Fibroblast of lung (primary cell): ENCODE results near the gene UBB. TPM values are rescaled to one million over a fixed set of nuclear protein-coding genes. Genes with fewer than 3 reads are reported as not detected.

Experiments
- DNase-seq, 2 donors: peaks; one replicate each; pipeline versions ENCODE4 v3.0.0 to v3.0.0-alpha.2; 2010; ENCODE audit warnings: low read depth in 2 of 2
- H2AFZ ChIP-seq: 2 replicates; pipeline ENCODE4 v1.5.1; 2012; ENCODE audit warnings: low read length, control low read depth, inconsistent platforms
- H3K27ac ChIP-seq: 2 replicates; pipeline ENCODE4 v1.5.1; 2011; ENCODE audit warnings: low read length, control low read depth; ENCODE audit not compliant: insufficient read depth
- H3K27me3 ChIP-seq: 2 replicates; pipeline ENCODE4 v1.5.1; 2011; ENCODE audit warnings: mild to moderate bottlenecking, low read length; ENCODE audit not compliant: control insufficient read depth, insufficient read depth
- H3K36me3 ChIP-seq: 2 replicates; pipeline ENCODE4 v1.5.1; 2011; ENCODE audit warnings: low read length; ENCODE audit not compliant: control insufficient read depth, insufficient read depth
- H3K4me1 ChIP-seq: 2 replicates; pipeline ENCODE4 v1.5.1; 2011; ENCODE audit warnings: low read length; ENCODE audit not compliant: control insufficient read depth, insufficient read depth; ENCODE audit errors: extremely low read depth
- H3K4me2 ChIP-seq: 2 replicates; pipeline ENCODE4 v1.5.1; 2011; ENCODE audit warnings: low read length, control low read depth; ENCODE audit not compliant: insufficient read depth; ENCODE audit errors: extremely low read depth
- H3K4me3 ChIP-seq, 4 experiments: fragments of 200-600 bp in 1 of 4; sonication (generic) in 1 of 4; replicated peaks in 1 of 4; 2 replicates each; pipeline ENCODE4 v1.5.1; 2011 to 2016; ENCODE audit warnings: low read length in 4 of 4, low read depth in 3 of 4, mild to moderate bottlenecking in 3 of 4, control low read depth in 2 of 4, inconsistent platforms in 1 of 4, mixed read lengths in 1 of 4; ENCODE audit not compliant: insufficient read depth in 1 of 4; ENCODE audit errors: control extremely low read depth in 1 of 4
- H3K79me2 ChIP-seq: 2 replicates; pipeline ENCODE4 v1.5.1; 2012; ENCODE audit warnings: mild to moderate bottlenecking, low read length, inconsistent platforms; ENCODE audit not compliant: control insufficient read depth, insufficient read depth
- H3K9ac ChIP-seq: 2 replicates; pipeline ENCODE4 v1.5.1; 2011; ENCODE audit warnings: mild to moderate bottlenecking, low read length, control low read depth; ENCODE audit not compliant: insufficient read depth
- H3K9me3 ChIP-seq: 2 replicates; pipeline ENCODE4 v1.5.1; 2012; ENCODE audit warnings: low read depth, low read length; ENCODE audit not compliant: control insufficient read depth, insufficient read depth
- H4K20me1 ChIP-seq: 2 replicates; pipeline ENCODE4 v1.5.1; 2011; ENCODE audit warnings: low read length; ENCODE audit not compliant: control insufficient read depth, insufficient read depth; ENCODE audit errors: extremely low read depth
- EZH2 ChIP-seq: IDR thresholded peaks from 2 replicates; pipeline ENCODE4 v1.5.1; 2012; ENCODE audit warnings: low read length, control low read depth, mild to moderate bottlenecking; ENCODE audit errors: missing control alignments
- polyA plus RNA-seq, 2 donors: library from polyadenylated mRNA; depleted of rRNA in 1 of 2; stranded (reverse) in 1 of 2; unstranded in 1 of 2; fragments of >200 nt; gene quantifications; 2 replicates each; pipeline ENCODE4 v1.2.1, GENCODE V29; 2011 to 2012; ENCODE audit warnings: missing spikeins in 1 of 2
- total RNA-seq: library from RNA; depleted of rRNA; stranded (reverse); fragments of >200 nt; gene quantifications from 2 replicates; pipeline ENCODE4 v1.2.1, GENCODE V29; 2014
- TF ChIP-seq, protein P1 (sequence below), 2 donors: IDR thresholded peaks in 1 of 2; conservative IDR thresholded peaks in 1 of 2; 1 replicate in 1 of 2; 2 replicates in 1 of 2; pipeline ENCODE4 v1.5.1; 2011 to 2012; ENCODE audit warnings: low read length in 2 of 2, control low read depth in 1 of 2, inconsistent platforms in 1 of 2, low read depth in 1 of 2, mild to moderate bottlenecking in 1 of 2

UBB gene
- total and polyA plus RNA-seq, 2 donors (not counting 1 experiment from before 2014, with no cell fraction given), result 1,190 to 3,188 TPM

- H3K79me2 ChIP-seq, result peaks cover 30% of the 10 kb centered on the region
- peaks cover 35% of the 10 kb centered on the region for H3K4me1 ChIP-seq
- TF ChIP-seq, protein P1, sequence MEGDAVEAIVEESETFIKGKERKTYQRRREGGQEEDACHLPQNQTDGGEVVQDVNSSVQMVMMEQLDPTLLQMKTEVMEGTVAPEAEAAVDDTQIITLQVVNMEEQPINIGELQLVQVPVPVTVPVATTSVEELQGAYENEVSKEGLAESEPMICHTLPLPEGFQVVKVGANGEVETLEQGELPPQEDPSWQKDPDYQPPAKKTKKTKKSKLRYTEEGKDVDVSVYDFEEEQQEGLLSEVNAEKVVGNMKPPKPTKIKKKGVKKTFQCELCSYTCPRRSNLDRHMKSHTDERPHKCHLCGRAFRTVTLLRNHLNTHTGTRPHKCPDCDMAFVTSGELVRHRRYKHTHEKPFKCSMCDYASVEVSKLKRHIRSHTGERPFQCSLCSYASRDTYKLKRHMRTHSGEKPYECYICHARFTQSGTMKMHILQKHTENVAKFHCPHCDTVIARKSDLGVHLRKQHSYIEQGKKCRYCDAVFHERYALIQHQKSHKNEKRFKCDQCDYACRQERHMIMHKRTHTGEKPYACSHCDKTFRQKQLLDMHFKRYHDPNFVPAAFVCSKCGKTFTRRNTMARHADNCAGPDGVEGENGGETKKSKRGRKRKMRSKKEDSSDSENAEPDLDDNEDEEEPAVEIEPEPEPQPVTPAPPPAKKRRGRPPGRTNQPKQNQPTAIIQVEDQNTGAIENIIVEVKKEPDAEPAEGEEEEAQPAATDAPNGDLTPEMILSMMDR (conservative IDR thresholded peaks at IDR 0.05 in 1 of 2, IDR thresholded peaks at IDR 0.05 in 1 of 2; ENCODE audit: low read depth in 1 of 2, low read length in 2 of 2), result no peak
- TF ChIP-seq EZH2, result no peak
- peaks cover 25% of the 10 kb centered on the region for H3K36me3 ChIP-seq
- H3K4me3 ChIP-seq, result no peak overlapping the region
- H4K20me1 ChIP-seq, result no peaks in the 10 kb centered on the region
- no peak for DNase-seq
- peak overlapping the region; percentile 91 for H3K27ac ChIP-seq
- no peaks in the 10 kb centered on the region for H3K9me3 ChIP-seq
- no peaks in the 10 kb centered on the region for H3K27me3 ChIP-seq
- peak overlapping the region; percentile 67 for H3K4me2 ChIP-seq
- H3K9ac ChIP-seq, result peak overlapping the region; percentile 26
- no peak overlapping the region for H2AFZ ChIP-seq
Measured at GRCh38 chr17:16418685-16419068, 37.8 kb downstream of the UBB start.

GRCh38 chr17:16419074-16419928 is 38.4 kb downstream of the UBB start:
- Histone ChIP-seq H3K27ac (peak overlapping the region; percentile 91), H3K4me3 (peak overlapping the region; percentile 4 to 35 (median 11)), H3K9me3 (no peaks in the 10 kb centered on the region), H3K79me2 (peaks cover 30% of the 10 kb centered on the region), H3K4me2 (peak overlapping the region; percentile 67), H3K4me1 (peaks cover 35% of the 10 kb centered on the region), H3K36me3 (peaks cover 25% of the 10 kb centered on the region), H2AFZ (no peak overlapping the region), H3K27me3 (no peaks in the 10 kb centered on the region), H3K9ac (peak overlapping the region; percentile 48), H4K20me1 (no peaks in the 10 kb centered on the region)
- TF ChIP-seq EZH2, result no peak
- TF ChIP-seq, protein P1 (conservative IDR thresholded peaks at IDR 0.05 in 1 of 2, IDR thresholded peaks at IDR 0.05 in 1 of 2; ENCODE audit: low read depth in 1 of 2, low read length in 2 of 2), result peak in 1 of 2 donors; percentile 7
- DNase-seq, result peak; percentile 85 to 93

GRCh38 chr17:16419929-16420271 is 39.0 kb downstream of the UBB start:
- TF ChIP-seq, protein P1 (conservative IDR thresholded peaks at IDR 0.05 in 1 of 2, IDR thresholded peaks at IDR 0.05 in 1 of 2; ENCODE audit: low read depth in 1 of 2, low read length in 2 of 2), result no peak
- no peak for TF ChIP-seq EZH2
- peaks cover 30% of the 10 kb centered on the region for H3K79me2 ChIP-seq
- no peak overlapping the region for H2AFZ ChIP-seq
- DNase-seq, result peak; percentile 63 to 90
- no peaks in the 10 kb centered on the region for H4K20me1 ChIP-seq
- no peaks in the 10 kb centered on the region for H3K27me3 ChIP-seq
- peak overlapping the region; percentile 91 for H3K27ac ChIP-seq
- peak overlapping the region in 2 of 4 experiments; percentile 5 to 35 for H3K4me3 ChIP-seq
- H3K36me3 ChIP-seq, result peaks cover 25% of the 10 kb centered on the region
- H3K9ac ChIP-seq, result peak overlapping the region; percentile 48
- H3K9me3 ChIP-seq, result no peaks in the 10 kb centered on the region
- peak overlapping the region; percentile 67 for H3K4me2 ChIP-seq
- peaks cover 35% of the 10 kb centered on the region for H3K4me1 ChIP-seq
